Pons (tissue), 1 donor: Measurements from ENCODE around the gene JPT1.
A peak's percentile ranks its signal among the peaks of the same experiment; 100 is the strongest.
"Not testable (repeated sequence)": the region's sequence is repeated elsewhere in the genome, so short reads cannot be mapped to it uniquely, and the experiment has no call there.

Experiments used
- DNase-seq: peaks from one replicate; pipeline ENCODE4 v3.0.0-alpha.2; 2016; ENCODE audit warnings: low spot score

JPT1 gene

GRCh38 chr17:75129576-75129975 is 24.7 kb downstream of the JPT1 start:
- DNase-seq: no peak

GRCh38 chr17:75128694-75129505 is 25.4 kb downstream of the JPT1 start:
- DNase-seq: no peak

- DNase-seq: not testable (repeated sequence)
These were observed 26.4 kb downstream of the JPT1 start for GRCh38 chr17:75127936-75128335.

- no peak for DNase-seq
These were observed 27.4 kb downstream of the JPT1 start for GRCh38 chr17:75126954-75127353.

GRCh38 chr17:75125984-75126383 is 28.3 kb downstream of the JPT1 start:
- DNase-seq: no peak

- no peak for DNase-seq
These were observed 29.5 kb downstream of the JPT1 start for GRCh38 chr17:75124819-75125162.

GRCh38 chr17:75124041-75124818 is 30.1 kb downstream of the JPT1 start:
- DNase-seq: no peak

- DNase-seq: no peak
These were observed 36.0 kb downstream of the JPT1 start for GRCh38 chr17:75118307-75118706.

GRCh38 chr17:75116737-75117136 is 37.6 kb downstream of the JPT1 start:
- no peak for DNase-seq

GRCh38 chr17:75115555-75115954 is 38.8 kb downstream of the JPT1 start:
- no peak for DNase-seq

- DNase-seq: no peak
These were observed 39.6 kb downstream of the JPT1 start for GRCh38 chr17:75114552-75115314.

- peak; percentile 89 for DNase-seq
These were observed 40.3 kb downstream of the JPT1 start for GRCh38 chr17:75113798-75114551.

GRCh38 chr17:75111777-75112335 is 42.5 kb downstream of the JPT1 start:
- DNase-seq: no peak

- no peak for DNase-seq
These were observed 43.9 kb downstream of the JPT1 start for GRCh38 chr17:75110234-75110937.

GRCh38 chr17:75109407-75110233 is 44.7 kb downstream of the JPT1 start, which contains the start of gene ARMC7:
Gene ARMC7 (plus strand): TSS chr17:75109969. CDS start chr17:75110289, 320 bp downstream.
- peak; percentile 76 for DNase-seq

GRCh38 chr17:75109046-75109406 is 45.3 kb downstream of the JPT1 start:
- DNase-seq: no peak

GRCh38 chr17:75108193-75108592 is 46.1 kb downstream of the JPT1 start:
- DNase-seq: no peak

GRCh38 chr17:75105126-75106080 is 48.9 kb downstream of the JPT1 start:
- no peak for DNase-seq
